WERI-Rb-1 (cell line): ENCODE data around the gene SLC43A1.
"Not testable (repeated sequence)": the region's sequence is repeated elsewhere in the genome, so short reads cannot be mapped to it uniquely, and the experiment has no call there.

ENCODE experiments used
- DNase-seq: peaks from one replicate; pipeline ENCODE4 v3.0.0-alpha.2; 2020
- H3K27ac ChIP-seq: fragments of 250-450 bp; sonication (Bioruptor Pico); 2 replicates; pipeline ENCODE4 v1.5.1; 2020; ENCODE audit warnings: mild to moderate bottlenecking, moderate library complexity
- H3K27me3 ChIP-seq: fragments of 250-450 bp; sonication (Bioruptor Pico); 2 replicates; pipeline ENCODE4 v1.5.1; 2021; ENCODE audit warnings: mild to moderate bottlenecking, low read depth, moderate library complexity; ENCODE audit not compliant: insufficient read depth, severe bottlenecking
- H3K36me3 ChIP-seq: fragments of 250-450 bp; sonication (Bioruptor Pico); 2 replicates; pipeline ENCODE4 v1.5.1; 2020; ENCODE audit warnings: mild to moderate bottlenecking, moderate library complexity
- H3K4me3 ChIP-seq: 2 replicates; pipeline ENCODE4 v1.5.1; 2011; ENCODE audit warnings: low read depth, mild to moderate bottlenecking, control low read depth, low read length
- H3K9me3 ChIP-seq: fragments of 250-450 bp; sonication (Bioruptor Pico); 2 replicates; pipeline ENCODE4 v1.5.1; 2021; ENCODE audit warnings: mild to moderate bottlenecking, moderate library complexity; ENCODE audit not compliant: severe bottlenecking
- TF ChIP-seq, protein P1 (sequence below): IDR thresholded peaks from 2 replicates; pipeline ENCODE4 v1.5.1; 2011; ENCODE audit warnings: low read depth, mild to moderate bottlenecking, control low read depth, inconsistent platforms, low read length

The SLC43A1 gene

DNA sequence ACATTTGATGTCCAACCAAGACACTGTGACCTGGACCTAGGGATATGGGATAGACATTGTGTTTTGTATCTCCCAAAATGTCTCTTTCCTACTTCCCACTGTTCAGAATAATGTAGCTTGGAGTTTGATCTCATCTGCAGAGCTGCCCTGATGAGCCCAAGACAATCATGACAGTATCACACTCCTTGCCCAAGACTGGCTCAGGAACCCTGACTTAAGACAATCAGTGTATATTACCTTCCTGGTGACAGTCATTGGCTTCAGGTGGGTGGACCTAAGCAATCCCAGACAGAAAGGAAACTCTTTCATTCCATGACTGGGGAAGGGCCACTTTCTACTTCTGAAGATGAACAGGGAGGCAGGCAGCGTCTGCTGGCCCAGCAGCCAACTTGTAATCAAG is 69.4 kb downstream of the SLC43A1 start:
- Histone ChIP-seq H3K27ac (no peak overlapping the region), H3K36me3 (no peaks in the 10 kb centered on the region), H3K9me3 (no peaks in the 10 kb centered on the region), H3K4me3 (no peak overlapping the region), H3K27me3 (peaks cover 17% of the 10 kb centered on the region)
- TF ChIP-seq, protein P1, sequence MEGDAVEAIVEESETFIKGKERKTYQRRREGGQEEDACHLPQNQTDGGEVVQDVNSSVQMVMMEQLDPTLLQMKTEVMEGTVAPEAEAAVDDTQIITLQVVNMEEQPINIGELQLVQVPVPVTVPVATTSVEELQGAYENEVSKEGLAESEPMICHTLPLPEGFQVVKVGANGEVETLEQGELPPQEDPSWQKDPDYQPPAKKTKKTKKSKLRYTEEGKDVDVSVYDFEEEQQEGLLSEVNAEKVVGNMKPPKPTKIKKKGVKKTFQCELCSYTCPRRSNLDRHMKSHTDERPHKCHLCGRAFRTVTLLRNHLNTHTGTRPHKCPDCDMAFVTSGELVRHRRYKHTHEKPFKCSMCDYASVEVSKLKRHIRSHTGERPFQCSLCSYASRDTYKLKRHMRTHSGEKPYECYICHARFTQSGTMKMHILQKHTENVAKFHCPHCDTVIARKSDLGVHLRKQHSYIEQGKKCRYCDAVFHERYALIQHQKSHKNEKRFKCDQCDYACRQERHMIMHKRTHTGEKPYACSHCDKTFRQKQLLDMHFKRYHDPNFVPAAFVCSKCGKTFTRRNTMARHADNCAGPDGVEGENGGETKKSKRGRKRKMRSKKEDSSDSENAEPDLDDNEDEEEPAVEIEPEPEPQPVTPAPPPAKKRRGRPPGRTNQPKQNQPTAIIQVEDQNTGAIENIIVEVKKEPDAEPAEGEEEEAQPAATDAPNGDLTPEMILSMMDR, result no peak
- no peak for DNase-seq

DNA sequence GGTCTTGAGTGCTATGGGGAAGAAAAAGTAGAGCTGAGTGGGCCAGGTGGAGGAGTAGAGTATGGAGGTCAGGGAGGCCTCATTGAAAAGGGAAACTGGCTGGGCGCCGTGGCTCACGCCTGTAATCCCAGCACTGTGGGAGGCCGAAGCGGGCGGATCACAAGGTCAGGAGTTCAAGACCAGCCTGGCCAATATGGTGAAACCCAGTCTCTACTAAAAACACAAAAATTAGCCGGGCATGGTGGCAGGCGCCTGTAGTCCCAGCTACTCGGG is 70.4 kb downstream of the SLC43A1 start:
- not testable (repeated sequence) for H3K27ac ChIP-seq, H3K4me3 ChIP-seq, DNase-seq, H3K9me3 ChIP-seq, H3K36me3 ChIP-seq
- peaks cover 10% of the 10 kb centered on the region for H3K27me3 ChIP-seq

DNA sequence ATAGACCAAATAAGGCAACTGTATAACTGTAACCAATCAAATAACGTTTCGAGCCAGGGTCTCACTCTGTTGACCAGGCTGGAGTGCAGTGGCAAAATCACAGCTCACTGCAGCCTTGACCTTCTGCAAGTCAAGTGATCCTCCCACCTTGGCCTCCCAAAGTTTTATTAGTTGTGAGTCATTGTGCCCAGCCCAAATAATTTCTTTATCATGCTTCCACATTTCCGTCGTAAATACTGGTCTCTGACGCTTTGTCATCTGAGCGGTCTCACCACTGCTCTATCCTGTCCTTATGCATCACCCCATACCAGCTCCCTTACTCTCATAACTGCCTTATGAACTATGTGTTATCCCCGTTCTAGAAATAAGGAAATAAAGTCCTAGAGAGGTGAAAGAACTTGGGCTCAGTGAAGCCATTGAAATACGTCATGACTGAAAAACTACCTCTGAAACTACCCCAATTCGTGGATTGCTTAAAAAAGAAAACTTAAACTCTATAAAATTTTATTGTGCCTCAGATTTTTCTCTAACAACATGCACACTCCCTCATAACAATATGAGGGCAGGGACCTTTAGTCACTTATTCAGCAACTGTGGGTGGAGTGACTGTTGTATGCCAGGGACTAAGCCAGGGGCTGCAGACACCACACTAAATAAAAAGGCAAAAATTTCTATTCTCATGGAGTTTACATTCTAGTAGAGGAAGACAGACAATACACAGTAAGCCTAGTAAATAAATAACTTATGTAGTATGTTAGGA is 71.0 kb downstream of the SLC43A1 start:
- TF ChIP-seq, protein P1, result no peak
- DNase-seq, result no peak
- peaks cover 6% of the 10 kb centered on the region for H3K27me3 ChIP-seq
- H3K9me3 ChIP-seq, result no peaks in the 10 kb centered on the region
- H3K36me3 ChIP-seq, result no peaks in the 10 kb centered on the region
- H3K4me3 ChIP-seq, result no peak overlapping the region
- H3K27ac ChIP-seq, result no peak overlapping the region

DNA sequence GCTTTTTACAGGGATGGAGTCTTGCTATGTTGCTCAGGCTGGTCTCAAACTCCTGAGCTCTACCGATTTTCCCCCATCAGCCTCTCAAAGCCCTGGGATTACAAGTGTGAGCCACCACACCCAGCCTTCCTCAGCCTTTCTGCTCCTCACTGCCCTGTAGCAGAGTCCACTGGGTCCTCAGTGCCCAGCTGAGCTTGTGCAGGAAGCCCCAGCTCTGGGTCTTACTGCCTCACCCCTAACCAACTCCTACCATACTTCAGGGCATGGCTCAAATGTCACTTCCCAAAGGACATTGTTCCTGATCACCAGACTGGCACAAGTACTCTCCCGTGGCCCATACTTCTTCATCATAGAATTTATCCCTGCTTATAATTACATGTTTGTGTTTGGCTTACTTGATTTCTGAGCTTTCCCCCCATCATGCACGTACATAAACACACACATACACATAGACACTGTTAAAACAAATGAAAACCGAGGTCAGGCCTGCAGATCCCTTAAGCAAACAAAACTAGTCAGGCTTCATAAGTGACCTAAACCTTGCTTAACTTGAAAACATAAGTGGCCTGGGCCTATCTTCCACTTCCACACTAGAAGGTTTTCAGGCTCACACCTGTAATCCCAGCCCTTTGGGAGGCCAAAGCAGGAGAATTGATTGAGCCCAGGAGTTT is 74.6 kb downstream of the SLC43A1 start:
- Histone ChIP-seq H3K9me3 (no peaks in the 10 kb centered on the region), H3K4me3 (no peak overlapping the region), H3K27me3 (no peaks in the 10 kb centered on the region), H3K36me3 (no peaks in the 10 kb centered on the region), H3K27ac (no peak overlapping the region)
- no peak for DNase-seq
- TF ChIP-seq, protein P1, result no peak

DNA sequence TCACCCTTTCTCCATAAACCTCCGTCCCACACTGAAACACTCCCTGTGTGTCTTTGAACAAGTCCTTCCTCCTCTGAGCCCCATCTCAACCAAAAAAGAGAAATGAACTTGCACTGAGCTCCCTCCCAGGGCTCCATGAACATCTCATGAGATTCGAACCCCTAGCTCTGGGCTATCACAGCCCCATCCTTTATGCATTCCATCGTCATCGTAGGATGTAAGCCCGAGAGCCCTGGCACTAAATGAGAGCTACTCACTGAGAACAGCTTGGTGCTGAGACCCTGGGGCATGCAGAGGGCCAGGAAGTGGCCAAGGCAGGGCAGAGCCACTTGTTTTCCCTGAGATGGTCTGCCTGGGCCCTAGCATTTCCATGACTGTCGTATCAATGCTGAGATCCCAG is 75.7 kb downstream of the SLC43A1 start:
- Histone ChIP-seq H3K36me3 (no peaks in the 10 kb centered on the region), H3K4me3 (no peak overlapping the region), H3K27ac (no peak overlapping the region), H3K27me3 (no peaks in the 10 kb centered on the region), H3K9me3 (no peaks in the 10 kb centered on the region)
- no peak for DNase-seq
- TF ChIP-seq, protein P1, result no peak

DNA sequence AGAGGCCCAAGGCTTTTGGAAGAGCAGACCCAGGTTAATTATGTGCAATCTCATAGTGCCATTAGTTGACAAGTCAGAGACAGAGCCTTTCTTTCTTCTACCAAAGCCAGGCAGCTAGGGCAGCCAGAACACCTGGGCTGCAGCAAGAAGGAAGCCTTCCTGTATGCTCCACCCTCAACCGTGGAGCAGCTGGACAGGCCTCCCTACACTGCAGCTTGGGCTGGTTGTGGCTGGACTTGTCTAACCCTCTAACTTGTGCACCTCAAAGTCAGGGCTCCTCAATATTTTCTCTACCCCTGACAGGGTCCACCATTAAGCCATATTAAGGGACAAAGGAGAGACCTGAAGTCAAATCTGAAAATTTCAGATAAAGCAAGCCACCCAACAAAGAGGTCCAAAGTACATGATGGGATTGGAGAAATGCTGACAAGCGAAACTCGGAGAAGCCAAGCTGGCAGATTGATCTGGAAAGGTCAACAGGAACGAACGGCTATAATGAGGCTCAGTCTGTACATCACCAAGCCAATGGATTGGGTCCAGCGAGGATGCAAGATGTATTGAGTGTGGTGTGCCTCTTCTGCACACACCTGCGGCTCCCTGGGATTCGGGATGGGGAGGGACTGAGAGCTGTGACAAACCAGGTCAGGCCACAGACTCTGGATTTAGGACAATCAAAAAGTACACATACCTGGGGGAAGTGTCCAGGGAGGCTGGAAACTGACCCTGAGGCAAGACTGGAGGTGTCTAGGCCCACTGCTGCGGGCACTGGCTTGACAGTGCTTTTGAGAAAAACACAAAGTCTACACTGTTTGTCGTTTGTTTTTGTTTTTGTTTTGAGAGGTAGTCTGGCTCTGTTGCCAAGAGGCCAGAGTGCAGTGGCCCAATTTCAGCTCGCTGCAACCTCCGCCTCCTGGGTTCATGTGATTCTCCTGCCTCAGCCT is 76.9 kb downstream of the SLC43A1 start:
- Histone ChIP-seq H3K36me3 (no peaks in the 10 kb centered on the region), H3K27ac (no peak overlapping the region), H3K4me3 (no peak overlapping the region), H3K27me3 (no peaks in the 10 kb centered on the region), H3K9me3 (no peaks in the 10 kb centered on the region)
- DNase-seq, result no peak
- TF ChIP-seq, protein P1, result no peak
